HFF-Myc (cell line): Measurements from ENCODE around the gene CHAF1B.

Experiments
- DNase-seq: peaks from one replicate; pipeline ENCODE4 v3.0.0-alpha.2; 2011; ENCODE audit warnings: low read depth; ENCODE audit errors: extremely low read depth
- H3K4me3 ChIP-seq: replicated peaks from 2 replicates; pipeline ENCODE4 v1.5.1; 2011; ENCODE audit warnings: low read depth, mild to moderate bottlenecking, control low read depth, low read length
- TF ChIP-seq, protein P1 (sequence below): IDR thresholded peaks from 2 replicates; pipeline ENCODE4 v1.5.1; 2012; ENCODE audit warnings: mild to moderate bottlenecking, low read depth, low read length, control low read depth; ENCODE audit errors: missing control alignments

The CHAF1B gene

DNA sequence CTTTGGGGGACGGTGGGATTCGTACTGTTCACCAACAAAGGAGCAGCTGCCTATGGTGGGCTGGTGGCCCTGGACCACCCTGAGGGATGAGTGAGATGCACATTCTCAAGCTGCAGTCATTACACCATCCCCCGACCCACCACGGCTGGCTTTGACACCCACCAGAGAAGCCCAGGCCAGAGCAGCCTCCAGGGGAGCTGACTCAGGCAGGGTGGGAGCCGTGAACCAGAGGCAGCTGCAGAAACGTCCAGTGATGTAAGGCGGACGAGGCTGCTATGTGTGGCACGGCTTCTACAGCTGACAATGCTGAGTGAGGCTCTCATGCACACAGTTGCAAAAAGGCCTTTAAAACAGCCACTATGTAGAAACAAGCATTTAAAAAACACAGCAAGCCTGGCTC is 40.1 kb downstream of the CHAF1B start:
- DNase-seq, result no peak
- no peak overlapping the region for H3K4me3 ChIP-seq
- TF ChIP-seq, protein P1, sequence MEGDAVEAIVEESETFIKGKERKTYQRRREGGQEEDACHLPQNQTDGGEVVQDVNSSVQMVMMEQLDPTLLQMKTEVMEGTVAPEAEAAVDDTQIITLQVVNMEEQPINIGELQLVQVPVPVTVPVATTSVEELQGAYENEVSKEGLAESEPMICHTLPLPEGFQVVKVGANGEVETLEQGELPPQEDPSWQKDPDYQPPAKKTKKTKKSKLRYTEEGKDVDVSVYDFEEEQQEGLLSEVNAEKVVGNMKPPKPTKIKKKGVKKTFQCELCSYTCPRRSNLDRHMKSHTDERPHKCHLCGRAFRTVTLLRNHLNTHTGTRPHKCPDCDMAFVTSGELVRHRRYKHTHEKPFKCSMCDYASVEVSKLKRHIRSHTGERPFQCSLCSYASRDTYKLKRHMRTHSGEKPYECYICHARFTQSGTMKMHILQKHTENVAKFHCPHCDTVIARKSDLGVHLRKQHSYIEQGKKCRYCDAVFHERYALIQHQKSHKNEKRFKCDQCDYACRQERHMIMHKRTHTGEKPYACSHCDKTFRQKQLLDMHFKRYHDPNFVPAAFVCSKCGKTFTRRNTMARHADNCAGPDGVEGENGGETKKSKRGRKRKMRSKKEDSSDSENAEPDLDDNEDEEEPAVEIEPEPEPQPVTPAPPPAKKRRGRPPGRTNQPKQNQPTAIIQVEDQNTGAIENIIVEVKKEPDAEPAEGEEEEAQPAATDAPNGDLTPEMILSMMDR, result no peak

DNA sequence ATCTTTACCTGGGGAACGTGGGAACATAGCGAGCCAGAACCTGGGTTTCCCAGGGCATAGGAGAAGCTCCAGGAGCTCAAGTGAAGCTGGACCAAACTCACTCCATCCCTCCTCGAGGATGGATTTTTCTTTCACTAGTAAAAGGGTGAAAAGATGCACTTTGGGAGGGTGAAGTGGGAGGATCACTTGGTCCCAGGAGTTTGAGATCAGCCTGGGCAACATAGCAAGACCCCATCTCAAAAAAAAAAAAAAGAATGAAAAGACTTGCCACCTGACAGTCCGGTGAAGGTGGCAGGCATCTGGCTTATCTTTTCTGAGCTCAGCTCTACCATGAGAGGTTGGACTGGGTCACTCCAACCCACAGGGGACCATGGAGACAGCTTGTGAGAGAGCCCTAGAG is 42.3 kb downstream of the CHAF1B start:
- DNase-seq, result no peak
- TF ChIP-seq, protein P1, result no peak
- H3K4me3 ChIP-seq, result no peak overlapping the region

DNA sequence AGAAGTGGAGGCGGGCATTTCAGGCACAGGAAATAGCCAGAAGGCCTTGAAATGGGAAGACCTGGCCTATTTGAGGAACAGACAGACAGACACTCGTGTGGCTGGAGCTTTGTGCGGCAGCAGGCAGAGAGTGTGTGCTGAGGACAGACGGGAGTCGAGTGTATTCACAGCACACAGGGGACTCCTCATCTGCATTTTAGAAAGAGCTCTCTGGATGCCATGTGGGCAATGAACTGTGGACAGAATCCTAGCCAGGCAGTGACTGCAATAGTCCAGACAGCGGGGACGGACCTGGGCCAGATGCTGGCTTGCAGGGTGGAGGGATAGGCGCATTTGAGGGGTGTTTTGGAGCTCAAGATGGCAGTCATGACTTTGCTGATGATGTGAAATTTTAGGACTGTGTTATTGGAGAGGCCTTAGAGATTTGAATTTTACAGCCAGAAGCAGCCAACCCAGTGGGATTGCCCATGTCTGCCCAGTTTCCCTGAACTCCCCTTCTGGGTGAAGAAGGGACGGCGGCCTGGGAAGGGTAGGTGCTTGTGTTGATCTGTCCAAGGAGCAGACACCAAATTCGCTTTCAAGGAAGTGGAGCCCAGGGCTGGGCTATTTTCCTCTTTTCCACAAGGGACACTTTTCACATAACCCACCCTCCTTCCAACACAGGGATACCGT is 43.7 kb downstream of the CHAF1B start:
- TF ChIP-seq, protein P1, result no peak
- DNase-seq, result no peak
- H3K4me3 ChIP-seq, result no peak overlapping the region

DNA sequence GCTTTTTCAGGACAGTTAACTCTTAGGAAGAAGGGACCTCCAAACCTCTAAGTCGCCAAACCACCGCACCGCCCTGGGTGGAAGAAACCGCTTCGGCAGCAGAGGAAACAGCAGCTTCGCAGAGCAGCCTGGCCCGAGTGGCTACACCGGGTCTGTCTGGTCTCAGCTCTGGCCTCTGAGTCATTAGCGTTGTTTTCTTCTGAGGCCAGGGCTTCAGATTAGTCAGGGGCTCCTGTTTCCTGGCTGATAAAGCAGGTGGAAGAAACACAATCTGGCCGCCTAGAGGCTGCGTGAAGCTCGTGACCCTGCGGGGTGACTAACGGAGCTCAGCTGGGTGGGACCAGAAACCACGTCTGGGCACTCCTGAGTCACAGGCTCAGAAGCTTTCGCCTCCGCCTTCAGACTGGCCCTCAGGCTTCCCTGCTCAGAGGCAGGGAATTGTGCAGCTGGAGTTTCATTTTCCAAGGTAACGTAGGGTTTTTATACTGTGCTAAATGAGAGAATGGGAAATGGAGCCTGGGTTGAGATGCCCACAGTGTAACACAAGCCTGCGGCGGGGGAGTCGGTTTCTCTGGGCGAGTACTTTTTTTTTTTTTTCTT is 44.9 kb downstream of the CHAF1B start:
- TF ChIP-seq, protein P1, result no peak
- H3K4me3 ChIP-seq, result 0 out of 2 replicates have a peak overlapping the region, but pooled peaks have one; percentile 11
- peak; percentile 97 for DNase-seq

DNA sequence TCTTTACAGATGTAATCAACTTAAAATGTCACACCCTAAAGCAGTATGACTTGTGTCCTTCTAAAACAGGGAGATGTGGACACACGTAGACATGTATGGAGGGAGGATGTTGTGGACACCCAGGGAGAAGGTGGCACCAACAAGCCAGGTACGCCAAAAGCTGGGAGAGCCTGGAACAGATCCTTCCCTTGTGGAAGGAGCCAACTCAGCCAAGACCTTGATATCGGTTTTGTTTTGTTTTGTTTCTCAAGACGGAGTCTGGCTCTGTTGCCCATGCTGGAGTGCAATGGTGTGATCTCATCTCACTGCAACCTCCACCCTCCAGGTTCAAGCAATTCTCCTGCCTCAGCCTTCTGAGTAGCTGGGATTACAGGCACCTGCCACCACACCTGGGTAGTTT is 45.6 kb downstream of the CHAF1B start:
- DNase-seq, result no peak
- H3K4me3 ChIP-seq, result no peak overlapping the region
- TF ChIP-seq, protein P1, result no peak

DNA sequence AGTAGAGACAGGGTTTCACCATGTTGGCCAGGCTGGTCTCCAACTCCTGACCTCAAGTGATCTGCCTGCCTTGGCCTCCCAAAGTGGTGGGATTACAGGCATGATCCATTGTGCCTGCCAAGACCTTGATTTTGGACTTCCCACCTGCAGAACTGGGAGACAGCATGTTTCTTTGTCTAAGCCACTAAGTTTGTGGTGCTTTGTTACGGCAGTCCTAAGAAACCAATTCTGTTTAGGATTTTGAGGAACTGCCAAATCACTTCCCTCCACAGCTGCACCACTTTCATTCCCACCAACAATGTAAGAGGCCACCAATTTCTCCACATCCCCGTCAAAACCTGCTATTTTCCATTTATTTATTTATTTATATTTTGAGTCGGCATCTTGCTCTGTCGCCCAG is 46.1 kb downstream of the CHAF1B start:
- TF ChIP-seq, protein P1, result no peak
- DNase-seq, result no peak
- no peak overlapping the region for H3K4me3 ChIP-seq
